GM18858 (cell line): ENCODE results near the gene EBF3.

Source experiments
- ATAC-seq: cut with Tn5 transposase; IDR thresholded peaks from one replicate; pipeline ENCODE4 v1.9.1; 2021; ENCODE audit not compliant: unreplicated experiment

EBF3 gene

GRCh38 chr10:129960481-129961156 is 3.5 kb downstream of the EBF3 start:
- ATAC-seq, result no peak

GRCh38 chr10:129959544-129960480 is 4.3 kb downstream of the EBF3 start:
- no peak for ATAC-seq

- ATAC-seq, result no peak
Observed at GRCh38 chr10:129958629-129959543, 5.2 kb downstream of the EBF3 start.

GRCh38 chr10:129958148-129958628 is 5.9 kb downstream of the EBF3 start:
- ATAC-seq, result no peak

- ATAC-seq, result no peak
Observed at GRCh38 chr10:129956876-129957673, 7.0 kb downstream of the EBF3 start.

GRCh38 chr10:129956286-129956670 is 7.8 kb downstream of the EBF3 start:
- no peak for ATAC-seq

GRCh38 chr10:129955601-129956285 is 8.3 kb downstream of the EBF3 start:
- ATAC-seq, result no peak

- no peak for ATAC-seq
Observed at GRCh38 chr10:129954492-129955315, 9.4 kb downstream of the EBF3 start.

- ATAC-seq, result no peak
Observed at GRCh38 chr10:129953119-129954051, 10.7 kb downstream of the EBF3 start.

GRCh38 chr10:129952378-129953118 is 11.5 kb downstream of the EBF3 start:
- no peak for ATAC-seq

- ATAC-seq, result no peak
Observed at GRCh38 chr10:129951970-129952265, 12.2 kb downstream of the EBF3 start.

- ATAC-seq, result no peak
Observed at GRCh38 chr10:129951101-129951969, 12.7 kb downstream of the EBF3 start.

GRCh38 chr10:129950676-129951075 is 13.4 kb downstream of the EBF3 start:
- ATAC-seq, result no peak

- ATAC-seq, result no peak
Observed at GRCh38 chr10:129949891-129950291, 14.2 kb downstream of the EBF3 start.

- no peak for ATAC-seq
Observed at GRCh38 chr10:129949411-129949810, 14.7 kb downstream of the EBF3 start.

GRCh38 chr10:129946859-129947258 is 17.2 kb downstream of the EBF3 start:
- ATAC-seq, result no peak
